A673 (cell line): ENCODE measurements around the gene ECD.

Experiments
- EZH2 ChIP-seq: fragments of 200-600 bp; sonication (generic); IDR thresholded peaks from 2 replicates; pipeline ENCODE4 v1.6.1; 2017; ENCODE audit warnings: borderline replicate concordance, low read depth, mild to moderate bottlenecking, mixed read lengths, antibody characterized with exemption, low read length; ENCODE audit not compliant: poor library complexity, severe bottlenecking
- TF ChIP-seq, protein P1 (sequence below): fragments of 300-800, 200-600 bp; sonication (generic); conservative IDR thresholded peaks from 2 replicates; pipeline ENCODE4 v1.5.1; 2017; ENCODE audit warnings: low read depth, mild to moderate bottlenecking, antibody characterized with exemption, low read length, moderate library complexity, mixed read lengths

DNA sequence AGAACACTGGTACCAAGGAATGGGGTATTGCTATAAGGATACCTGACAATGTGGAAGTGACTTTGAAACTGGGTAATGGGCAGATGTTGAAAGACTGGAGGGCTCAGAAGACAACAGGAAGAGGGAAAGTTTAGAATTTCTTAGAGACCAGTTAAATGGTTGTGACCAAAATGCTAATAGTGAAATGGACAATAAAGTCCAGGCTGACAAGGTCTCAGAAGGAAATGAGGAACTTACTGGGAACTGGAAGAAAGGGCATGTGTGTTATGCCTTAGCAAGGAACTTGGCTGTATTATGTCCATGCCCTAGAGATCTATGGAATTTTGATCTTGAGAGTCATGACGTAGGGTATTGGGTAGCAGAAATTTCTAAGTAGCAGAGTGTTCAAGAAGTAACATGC is 38.1 kb upstream of the ECD start:
- TF ChIP-seq, protein P1, sequence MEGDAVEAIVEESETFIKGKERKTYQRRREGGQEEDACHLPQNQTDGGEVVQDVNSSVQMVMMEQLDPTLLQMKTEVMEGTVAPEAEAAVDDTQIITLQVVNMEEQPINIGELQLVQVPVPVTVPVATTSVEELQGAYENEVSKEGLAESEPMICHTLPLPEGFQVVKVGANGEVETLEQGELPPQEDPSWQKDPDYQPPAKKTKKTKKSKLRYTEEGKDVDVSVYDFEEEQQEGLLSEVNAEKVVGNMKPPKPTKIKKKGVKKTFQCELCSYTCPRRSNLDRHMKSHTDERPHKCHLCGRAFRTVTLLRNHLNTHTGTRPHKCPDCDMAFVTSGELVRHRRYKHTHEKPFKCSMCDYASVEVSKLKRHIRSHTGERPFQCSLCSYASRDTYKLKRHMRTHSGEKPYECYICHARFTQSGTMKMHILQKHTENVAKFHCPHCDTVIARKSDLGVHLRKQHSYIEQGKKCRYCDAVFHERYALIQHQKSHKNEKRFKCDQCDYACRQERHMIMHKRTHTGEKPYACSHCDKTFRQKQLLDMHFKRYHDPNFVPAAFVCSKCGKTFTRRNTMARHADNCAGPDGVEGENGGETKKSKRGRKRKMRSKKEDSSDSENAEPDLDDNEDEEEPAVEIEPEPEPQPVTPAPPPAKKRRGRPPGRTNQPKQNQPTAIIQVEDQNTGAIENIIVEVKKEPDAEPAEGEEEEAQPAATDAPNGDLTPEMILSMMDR = no peak
- no peak for TF ChIP-seq EZH2
